MCF 10A (cell line): ENCODE results near the gene CARD11. TPM values are rescaled to one million over a fixed set of nuclear protein-coding genes. Genes with fewer than 3 reads are reported as not detected.

Experiments used
- BruUV-seq: library from RNA; stranded (reverse); fragments of 400-500 nt; replicated peaks from 2 replicates; lab custom pipeline; 2021; lab: Mats Ljungman, UMichigan
- CTCF ChIA-PET: fragments of 300-600 bp; sonication (Branson Sonifier 250); formaldehyde crosslinking; extraction: SDS; loops from one replicate; lab custom pipeline; 2021; ENCODE audit warnings: antibody characterized with exemption, inconsistent platforms; lab: Yijun Ruan, JAX
- POLR2A ChIA-PET: fragments of 300-600, 350-650 bp; sonication (Branson Sonifier 250); formaldehyde crosslinking; extraction: SDS; loops from one replicate; lab custom pipeline; 2020; ENCODE audit warnings: antibody characterized with exemption, inconsistent platforms; lab: Yijun Ruan, JAX
- DNase-seq: peaks from one replicate; pipeline ENCODE4 v3.0.0-alpha.2; 2018; ENCODE audit not compliant: unreplicated experiment
- H3K27ac Mint-ChIP-seq: one replicate; pipeline ENCODE4 v1.8.0; 2022; ENCODE audit warnings: mild to moderate bottlenecking, low read depth, mixed read lengths; ENCODE audit not compliant: unreplicated experiment
- H3K27me3 Mint-ChIP-seq: one replicate; pipeline ENCODE4 v1.8.0; 2022; ENCODE audit warnings: mixed read lengths; ENCODE audit not compliant: insufficient read depth, unreplicated experiment
- H3K36me3 Mint-ChIP-seq: one replicate; pipeline ENCODE4 v1.8.0; 2022; ENCODE audit warnings: mild to moderate bottlenecking, moderate library complexity, mixed read lengths; ENCODE audit not compliant: insufficient read depth, unreplicated experiment
- H3K4me1 Mint-ChIP-seq: one replicate; pipeline ENCODE4 v1.8.0; 2022; ENCODE audit warnings: mixed read lengths; ENCODE audit not compliant: insufficient read depth, unreplicated experiment
- H3K4me3 Mint-ChIP-seq: one replicate; pipeline ENCODE4 v1.8.0; 2022; ENCODE audit warnings: mild to moderate bottlenecking, moderate library complexity, mixed read lengths; ENCODE audit not compliant: unreplicated experiment
- H3K9me3 Mint-ChIP-seq: one replicate; pipeline ENCODE4 v1.8.0; 2022; ENCODE audit warnings: mixed read lengths; ENCODE audit not compliant: unreplicated experiment
- intact Hi-C: fragments of 100-400 bp; cut with micrococcal nuclease; formaldehyde crosslinking; loops from 2 replicates; pipeline ENCODE4 v1.14.1; 2022
- total RNA-seq: library from RNA; stranded (reverse); gene quantifications from 2 replicates; pipeline ENCODE4 v1.2.3, GENCODE V29; 2022
- TF ChIP-seq, protein P1 (sequence below): fragments of 200-600 bp; IDR thresholded peaks from one replicate; pipeline ENCODE4 v1.8.0; 2022; ENCODE audit warnings: antibody characterized with exemption, mild to moderate bottlenecking; ENCODE audit not compliant: unreplicated experiment

The CARD11 gene
- total RNA-seq, 1 experiment from 2014 or later, result not detected

DNA sequence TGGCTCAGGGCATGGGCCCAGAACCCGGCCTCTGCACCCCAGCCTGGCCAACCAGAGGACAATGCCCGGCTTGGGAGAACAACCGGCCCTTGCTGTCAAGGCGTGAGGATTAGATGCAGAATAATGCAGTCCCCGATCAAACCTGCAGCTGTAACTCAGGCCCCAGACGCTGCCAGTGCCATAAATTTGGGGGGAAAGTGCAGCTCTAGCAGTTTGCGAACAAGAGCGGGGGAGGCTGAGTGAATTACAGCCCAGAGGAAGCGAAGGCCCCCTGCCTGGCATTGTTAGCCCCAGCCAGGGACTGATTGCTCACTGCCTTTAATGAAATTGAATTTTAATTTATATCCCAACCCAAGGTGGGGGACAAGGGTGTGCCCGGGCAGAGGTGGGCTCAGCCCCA is 161.6 kb downstream of the CARD11 start:
- CTCF ChIA-PET, result no interaction called here
- Mint-ChIP-seq H3K9me3 (no peaks in the 10 kb centered on the region), H3K36me3 (peaks cover 10% of the 10 kb centered on the region), H3K27me3 (no peaks in the 10 kb centered on the region), H3K27ac (no peak overlapping the region), H3K4me3 (no peak overlapping the region), H3K4me1 (no peaks in the 10 kb centered on the region)
- intact Hi-C loops, result no loop called here
- POLR2A ChIA-PET, result no interaction called here
- no TSS peak for BruUV-seq
- TF ChIP-seq, protein P1, sequence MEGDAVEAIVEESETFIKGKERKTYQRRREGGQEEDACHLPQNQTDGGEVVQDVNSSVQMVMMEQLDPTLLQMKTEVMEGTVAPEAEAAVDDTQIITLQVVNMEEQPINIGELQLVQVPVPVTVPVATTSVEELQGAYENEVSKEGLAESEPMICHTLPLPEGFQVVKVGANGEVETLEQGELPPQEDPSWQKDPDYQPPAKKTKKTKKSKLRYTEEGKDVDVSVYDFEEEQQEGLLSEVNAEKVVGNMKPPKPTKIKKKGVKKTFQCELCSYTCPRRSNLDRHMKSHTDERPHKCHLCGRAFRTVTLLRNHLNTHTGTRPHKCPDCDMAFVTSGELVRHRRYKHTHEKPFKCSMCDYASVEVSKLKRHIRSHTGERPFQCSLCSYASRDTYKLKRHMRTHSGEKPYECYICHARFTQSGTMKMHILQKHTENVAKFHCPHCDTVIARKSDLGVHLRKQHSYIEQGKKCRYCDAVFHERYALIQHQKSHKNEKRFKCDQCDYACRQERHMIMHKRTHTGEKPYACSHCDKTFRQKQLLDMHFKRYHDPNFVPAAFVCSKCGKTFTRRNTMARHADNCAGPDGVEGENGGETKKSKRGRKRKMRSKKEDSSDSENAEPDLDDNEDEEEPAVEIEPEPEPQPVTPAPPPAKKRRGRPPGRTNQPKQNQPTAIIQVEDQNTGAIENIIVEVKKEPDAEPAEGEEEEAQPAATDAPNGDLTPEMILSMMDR, result no peak
- no peak for DNase-seq

DNA sequence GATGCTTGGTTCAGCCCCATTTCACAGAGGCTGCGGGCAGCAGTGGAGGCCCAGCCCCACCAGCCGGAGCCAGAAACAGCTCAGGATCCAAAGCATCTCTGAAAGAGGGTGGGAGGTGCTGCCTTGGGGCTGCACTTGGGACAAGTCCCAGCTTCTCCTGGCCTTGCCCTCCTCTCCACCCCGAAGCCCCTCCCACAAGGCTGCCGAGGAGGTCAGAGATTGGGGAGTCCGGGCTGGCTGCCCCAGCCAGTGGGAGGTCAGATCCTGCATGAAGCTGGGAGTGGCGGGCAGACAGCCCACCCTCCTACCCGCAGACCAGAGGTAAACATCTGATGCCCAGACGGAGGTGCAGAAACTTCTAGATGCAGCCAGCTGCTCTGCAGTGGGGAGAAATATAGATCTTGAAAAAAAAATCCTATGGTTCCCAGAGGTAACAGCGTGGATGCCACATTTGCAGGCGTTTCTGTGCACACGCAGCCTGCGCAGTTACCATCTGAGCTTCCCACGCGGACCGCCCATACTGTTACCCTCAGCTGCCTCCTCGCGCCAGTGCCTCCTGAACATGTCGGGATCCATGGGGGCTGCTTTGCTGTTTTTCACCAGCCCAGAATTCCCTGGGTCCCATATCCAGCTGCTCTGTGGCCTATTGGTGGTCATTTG is 162.7 kb downstream of the CARD11 start:
- Mint-ChIP-seq H3K27me3 (no peaks in the 10 kb centered on the region), H3K4me3 (no peak overlapping the region), H3K9me3 (no peaks in the 10 kb centered on the region), H3K27ac (no peak overlapping the region), H3K4me1 (peaks cover 6% of the 10 kb centered on the region), H3K36me3 (peaks cover 7% of the 10 kb centered on the region)
- no TSS peak for BruUV-seq
- ChIA-PET POLR2A (no interaction called here), CTCF (interaction anchor here (1.0 kb wide), 1 partner anchor 167 kb away, joined by 5 read pairs; no protein-coding TSS in a partner anchor)
- TF ChIP-seq, protein P1, result no peak
- intact Hi-C loops, result no loop called here
- DNase-seq, result no peak

DNA sequence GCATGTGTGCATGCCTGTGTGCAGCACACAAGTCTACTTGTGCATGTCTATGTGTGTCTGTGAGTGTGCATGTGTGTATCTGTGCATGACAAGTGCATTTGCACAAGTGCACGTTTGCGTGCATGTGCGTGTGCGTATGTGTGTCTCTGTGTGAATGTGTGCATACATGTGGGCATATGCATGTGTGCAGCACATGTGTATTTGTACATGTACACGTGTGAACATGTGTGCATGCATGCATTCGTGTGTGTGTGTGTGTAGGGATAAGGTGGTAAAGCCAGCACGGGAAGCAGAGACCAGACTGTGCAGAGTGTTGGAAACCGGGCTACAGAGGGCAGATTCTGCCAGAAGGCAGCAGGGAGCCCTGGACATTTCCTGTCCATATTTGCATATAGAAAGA is 163.6 kb downstream of the CARD11 start:
- H3K27ac Mint-ChIP-seq, result no peak overlapping the region
- intact Hi-C loops, result no loop called here
- H3K27me3 Mint-ChIP-seq, result no peaks in the 10 kb centered on the region
- ChIA-PET CTCF (no interaction called here), POLR2A (no interaction called here)
- no peak for DNase-seq
- no peaks in the 10 kb centered on the region for H3K9me3 Mint-ChIP-seq
- H3K4me1 Mint-ChIP-seq, result peaks cover 16% of the 10 kb centered on the region
- no TSS peak for BruUV-seq
- no peak overlapping the region for H3K4me3 Mint-ChIP-seq
- TF ChIP-seq, protein P1, result no peak
- H3K36me3 Mint-ChIP-seq, result peaks cover 1% of the 10 kb centered on the region

DNA sequence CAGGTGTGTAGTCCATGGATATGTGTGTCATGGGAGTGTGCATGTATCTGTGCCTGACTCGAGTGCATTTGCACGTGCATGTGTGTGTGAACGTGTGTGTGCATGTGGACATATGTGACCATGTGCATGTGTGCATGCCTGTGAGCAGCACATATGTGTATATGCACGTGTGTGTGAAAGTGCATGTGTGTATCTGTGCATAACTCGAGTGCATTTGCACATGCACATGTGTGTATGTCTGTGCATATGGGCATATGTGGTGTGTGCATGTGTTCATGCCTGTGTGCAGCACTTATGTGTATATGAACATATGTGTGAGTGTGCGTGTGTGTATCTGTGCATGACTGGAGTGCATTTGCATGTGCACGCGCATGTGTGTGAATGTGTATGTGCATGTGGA is 164.3 kb downstream of the CARD11 start:
- no peak for DNase-seq
- H3K27me3 Mint-ChIP-seq, result no peaks in the 10 kb centered on the region
- intact Hi-C loops, result loop anchor here (10.0 kb wide), 1 partner anchor 155 kb away; no protein-coding TSS in a partner anchor
- peaks cover 20% of the 10 kb centered on the region for H3K4me1 Mint-ChIP-seq
- ChIA-PET POLR2A (no interaction called here), CTCF (interaction anchor here (0.8 kb wide), 1 partner anchor 117 kb away, joined by 4 read pairs; no protein-coding TSS in a partner anchor)
- TF ChIP-seq, protein P1, result no peak
- no TSS peak for BruUV-seq
- no peaks in the 10 kb centered on the region for H3K9me3 Mint-ChIP-seq
- no peak overlapping the region for H3K4me3 Mint-ChIP-seq
- no peaks in the 10 kb centered on the region for H3K36me3 Mint-ChIP-seq
- no peak overlapping the region for H3K27ac Mint-ChIP-seq
